ENCODE results near the gene SLC25A33.

The SLC25A33 gene

DNA sequence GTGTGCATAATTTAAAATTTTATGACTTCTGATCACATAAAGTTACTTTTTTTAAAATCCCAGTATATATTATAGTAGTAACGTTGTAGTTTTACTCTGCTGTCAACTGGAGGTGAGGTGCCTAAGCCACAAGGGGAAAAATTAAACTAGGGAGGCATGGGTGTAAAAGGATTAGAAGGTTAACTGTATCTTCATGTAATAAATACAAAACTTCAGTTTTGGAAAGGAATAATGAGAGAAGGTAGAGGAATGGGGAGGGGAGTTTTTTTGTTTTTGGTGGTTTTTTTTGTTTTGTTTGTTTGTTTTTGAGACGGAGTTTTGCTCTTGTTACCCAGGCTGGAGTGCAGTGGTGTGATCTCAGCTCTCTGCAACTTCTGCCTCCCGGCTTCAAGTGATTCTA is 5.7 kb downstream of the SLC25A33 start (continued):
- no peak for TF ChIP-seq ZNF654 (tag by site-specific recombination; IDR thresholded peaks at IDR 0.05; ENCODE audit: low read depth)

- POLR2A ChIA-PET = no interaction called here
- Histone ChIP-seq H3K9me3 (ENCODE audit: control insufficient read depth, insufficient read depth, low read depth, low read length) (no peaks in the 10 kb centered on the region), H3K4me3 (ENCODE audit: low read depth, low read length) (no peak overlapping the region), H3K36me3 (ENCODE audit: control insufficient read depth in 2 of 2, insufficient read depth in 1 of 2, low read length in 2 of 2) (peaks cover 6 to 17% of the 10 kb centered on the region in 2 experiments; a peak in 2 of 3 replicates), H3K27ac (ENCODE audit: extremely low read depth, low read depth, low read length) (no peak overlapping the region), H3K4me1 (ENCODE audit: control insufficient read depth, insufficient read depth, low read length) (peaks cover 2% of the 10 kb centered on the region; the same call in 1 of the 2 replicates)
- CTCF ChIA-PET = interaction anchor here (0.6 to 1.3 kb wide), 3 partner anchors 25 to 1726 kb away, joined by 3 to 5 read pairs (median 5); no protein-coding TSS in a partner anchor
- TF ChIP-seq ZNF629 (tag by site-specific recombination; IDR thresholded peaks at IDR 0.05) = no peak
- TF ChIP-seq ZNF843 (tag by site-specific recombination; IDR thresholded peaks at IDR 0.05) = no peak
Measured at GRCh38 chr1:9549955-9550546, 10.8 kb downstream of the SLC25A33 start.

- H3K27ac ChIP-seq (ENCODE audit: extremely low read depth, low read depth, low read length) = no peak overlapping the region
- TF ChIP-seq, protein P1, sequence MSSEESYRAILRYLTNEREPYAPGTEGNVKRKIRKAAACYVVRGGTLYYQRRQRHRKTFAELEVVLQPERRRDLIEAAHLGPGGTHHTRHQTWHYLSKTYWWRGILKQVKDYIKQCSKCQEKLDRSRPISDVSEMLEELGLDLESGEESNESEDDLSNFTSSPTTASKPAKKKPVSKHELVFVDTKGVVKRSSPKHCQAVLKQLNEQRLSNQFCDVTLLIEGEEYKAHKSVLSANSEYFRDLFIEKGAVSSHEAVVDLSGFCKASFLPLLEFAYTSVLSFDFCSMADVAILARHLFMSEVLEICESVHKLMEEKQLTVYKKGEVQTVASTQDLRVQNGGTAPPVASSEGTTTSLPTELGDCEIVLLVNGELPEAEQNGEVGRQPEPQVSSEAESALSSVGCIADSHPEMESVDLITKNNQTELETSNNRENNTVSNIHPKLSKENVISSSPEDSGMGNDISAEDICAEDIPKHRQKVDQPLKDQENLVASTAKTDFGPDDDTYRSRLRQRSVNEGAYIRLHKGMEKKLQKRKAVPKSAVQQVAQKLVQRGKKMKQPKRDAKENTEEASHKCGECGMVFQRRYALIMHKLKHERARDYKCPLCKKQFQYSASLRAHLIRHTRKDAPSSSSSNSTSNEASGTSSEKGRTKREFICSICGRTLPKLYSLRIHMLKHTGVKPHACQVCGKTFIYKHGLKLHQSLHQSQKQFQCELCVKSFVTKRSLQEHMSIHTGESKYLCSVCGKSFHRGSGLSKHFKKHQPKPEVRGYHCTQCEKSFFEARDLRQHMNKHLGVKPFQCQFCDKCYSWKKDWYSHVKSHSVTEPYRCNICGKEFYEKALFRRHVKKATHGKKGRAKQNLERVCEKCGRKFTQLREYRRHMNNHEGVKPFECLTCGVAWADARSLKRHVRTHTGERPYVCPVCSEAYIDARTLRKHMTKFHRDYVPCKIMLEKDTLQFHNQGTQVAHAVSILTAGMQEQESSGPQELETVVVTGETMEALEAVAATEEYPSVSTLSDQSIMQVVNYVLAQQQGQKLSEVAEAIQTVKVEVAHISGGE (tag by site-specific recombination; conservative IDR thresholded peaks at IDR 0.05; ENCODE audit: low read depth) = no peak
- TF ChIP-seq ZNF830 (tag by site-specific recombination; IDR thresholded peaks at IDR 0.05; ENCODE audit: low read depth) (no peak), ZNF626 (tag by site-specific recombination; IDR thresholded peaks at IDR 0.05) (no peak), SALL2 (tag by site-specific recombination; IDR thresholded peaks at IDR 0.05; ENCODE audit: borderline replicate concordance) (no peak), ZNF621 (tag by site-specific recombination; IDR thresholded peaks at IDR 0.05) (no peak)
- CTCF ChIA-PET = no interaction called here
- H3K36me3 ChIP-seq (ENCODE audit: control insufficient read depth in 2 of 2, insufficient read depth in 1 of 2, low read length in 2 of 2) = peaks cover 6 to 34% of the 10 kb centered on the region in 2 experiments; a peak in 2 of 3 replicates
- POLR2A ChIA-PET = no interaction called here
- H3K9me3 ChIP-seq (ENCODE audit: control insufficient read depth, insufficient read depth, low read depth, low read length) = no peaks in the 10 kb centered on the region
- no peaks in the 10 kb centered on the region; the same call in 1 of the 2 replicates for H3K4me1 ChIP-seq (ENCODE audit: control insufficient read depth, insufficient read depth, low read length)
- no peak overlapping the region for H3K4me3 ChIP-seq (ENCODE audit: low read depth, low read length)
Measured at GRCh38 chr1:9551984-9552383, 12.7 kb downstream of the SLC25A33 start.

GRCh38 chr1:9553736-9554144 is 14.5 kb downstream of the SLC25A33 start:
- Histone ChIP-seq H3K9me3 (ENCODE audit: control insufficient read depth, insufficient read depth, low read depth, low read length) (no peaks in the 10 kb centered on the region), H3K27ac (ENCODE audit: extremely low read depth, low read depth, low read length) (no peak overlapping the region), H3K4me3 (ENCODE audit: low read depth, low read length) (no peak overlapping the region), H3K36me3 (ENCODE audit: control insufficient read depth in 2 of 2, insufficient read depth in 1 of 2, low read length in 2 of 2) (peaks cover 6 to 49% of the 10 kb centered on the region in 2 experiments; a peak in 2 of 3 replicates), H3K4me1 (ENCODE audit: control insufficient read depth, insufficient read depth, low read length) (no peaks in the 10 kb centered on the region; the same call in 1 of the 2 replicates)
- ChIA-PET CTCF (interaction anchor here (0.9 to 1.1 kb wide), 2 partner anchors 58 to 60 kb away, joined by 3 read pairs; no protein-coding TSS in a partner anchor), POLR2A (no interaction called here)
- TF ChIP-seq ZNF658 (tag by site-specific recombination; IDR thresholded peaks at IDR 0.05) = no peak
- no peak for TF ChIP-seq GLIS1 (tag by site-specific recombination; IDR thresholded peaks at IDR 0.05)
- TF ChIP-seq IKZF3 (tag by site-specific recombination; IDR thresholded peaks at IDR 0.05) = no peak
- no peak for TF ChIP-seq SETDB1 (IDR thresholded peaks at IDR 0.05; ENCODE audit: insufficient read length, low read length)

DNA sequence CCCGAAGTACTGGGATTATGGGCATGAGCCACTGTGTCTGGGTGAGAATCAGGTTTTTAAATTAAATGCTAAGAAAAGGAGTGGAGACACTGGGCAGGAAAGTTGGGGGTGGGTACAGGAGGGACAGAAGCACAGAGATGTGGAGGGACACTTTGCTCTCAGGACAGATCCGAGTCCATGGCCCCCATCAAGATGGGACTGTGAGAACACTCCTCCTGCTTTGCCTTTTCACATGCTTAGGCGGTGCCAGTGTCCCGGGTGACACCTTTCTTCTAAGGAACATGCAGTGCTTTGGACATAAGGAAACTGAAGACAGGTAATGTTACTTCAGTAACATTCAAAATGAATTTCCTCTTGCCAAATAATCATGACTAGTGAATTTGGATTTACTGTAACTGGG is 16.7 kb downstream of the SLC25A33 start:
- Histone ChIP-seq H3K27ac (ENCODE audit: extremely low read depth, low read depth, low read length) (no peak overlapping the region), H3K4me1 (ENCODE audit: control insufficient read depth, insufficient read depth, low read length) (peaks cover 4% of the 10 kb centered on the region), H3K9me3 (ENCODE audit: control insufficient read depth, insufficient read depth, low read depth, low read length) (no peaks in the 10 kb centered on the region), H3K36me3 (ENCODE audit: control insufficient read depth in 2 of 2, insufficient read depth in 1 of 2, low read length in 2 of 2) (peaks cover 6 to 49% of the 10 kb centered on the region in 2 experiments; a peak in 2 of 3 replicates), H3K4me3 (ENCODE audit: low read depth, low read length) (no peak overlapping the region)
- POLR2A ChIA-PET = no interaction called here
- TF ChIP-seq ZNF416 (tag by site-specific recombination; IDR thresholded peaks at IDR 0.05) = no peak
- no peak for TF ChIP-seq REPIN1 (tag by site-specific recombination; IDR thresholded peaks at IDR 0.05; ENCODE audit: low read depth)
- TF ChIP-seq, protein P2, sequence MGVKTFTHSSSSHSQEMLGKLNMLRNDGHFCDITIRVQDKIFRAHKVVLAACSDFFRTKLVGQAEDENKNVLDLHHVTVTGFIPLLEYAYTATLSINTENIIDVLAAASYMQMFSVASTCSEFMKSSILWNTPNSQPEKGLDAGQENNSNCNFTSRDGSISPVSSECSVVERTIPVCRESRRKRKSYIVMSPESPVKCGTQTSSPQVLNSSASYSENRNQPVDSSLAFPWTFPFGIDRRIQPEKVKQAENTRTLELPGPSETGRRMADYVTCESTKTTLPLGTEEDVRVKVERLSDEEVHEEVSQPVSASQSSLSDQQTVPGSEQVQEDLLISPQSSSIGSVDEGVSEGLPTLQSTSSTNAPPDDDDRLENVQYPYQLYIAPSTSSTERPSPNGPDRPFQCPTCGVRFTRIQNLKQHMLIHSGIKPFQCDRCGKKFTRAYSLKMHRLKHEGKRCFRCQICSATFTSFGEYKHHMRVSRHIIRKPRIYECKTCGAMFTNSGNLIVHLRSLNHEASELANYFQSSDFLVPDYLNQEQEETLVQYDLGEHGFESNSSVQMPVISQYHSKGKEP (tag by site-specific recombination; IDR thresholded peaks at IDR 0.05) = no peak
- no peak for TF ChIP-seq ZNF792 (tag by site-specific recombination; IDR thresholded peaks at IDR 0.05)
- TF ChIP-seq ZNF140 (tag by site-specific recombination; IDR thresholded peaks at IDR 0.05) = no peak
- CTCF ChIA-PET = no interaction called here

Data from HEK293 (cell line).